Motor neuron (in vitro differentiated cells): ENCODE data around the gene HHIPL1. TPM values are rescaled to one million over a fixed set of nuclear protein-coding genes. Genes with fewer than 3 reads are reported as not detected.
A peak's percentile ranks its signal among the peaks of the same experiment; 100 is the strongest.

ENCODE experiments used
- ATAC-seq, 8 experiments: fragments of 200-7000 bp; cut with Tn5 transposase; replicated peaks in 6 of 8; 2 replicates each; pipeline ENCODE4 v1.8.0; 2021; ENCODE audit warnings: mild to moderate bottlenecking in 8 of 8, moderate library complexity in 8 of 8
- H3K27ac ChIP-seq, 2 donors: fragments of 250-450 bp; sonication (Bioruptor Pico); 2 replicates each; pipeline ENCODE4 v1.9.0; 2021; ENCODE audit warnings: antibody characterized with exemption in 2 of 2, mild to moderate bottlenecking in 2 of 2, moderate library complexity in 1 of 2
- H3K4me1 ChIP-seq, 2 donors: fragments of 250-450 bp; sonication (Bioruptor Pico); replicated peaks in 1 of 2; 2 replicates each; pipeline ENCODE4 v1.6.1; 2021; ENCODE audit warnings: antibody characterized with exemption in 2 of 2, mild to moderate bottlenecking in 2 of 2, moderate library complexity in 1 of 2
- H3K4me3 ChIP-seq, 5 donors: fragments of 250-450 bp; sonication (Bioruptor Pico); 2 replicates each; pipeline ENCODE4 v1.9.0; 2021; ENCODE audit warnings: antibody characterized with exemption in 5 of 5, mild to moderate bottlenecking in 5 of 5, moderate library complexity in 4 of 5
- WGBS, 10 experiments: fragments of 450-650 bp; shearing (Covaris generic); methylation state at CpG; one replicate each; pipeline ENCODE4 v1.0.0; 2022; 5-methylcytosine and 5-hydroxymethylcytosine counted together
- in situ Hi-C, 9 experiments: fragments of 400-800 bp; cut with MboI; loops; one replicate each; pipeline ENCODE4 v1.15.0; 2021; ENCODE audit warnings: low sequenced_read_pairs in 9 of 9, low pct_unique_long_range_greater_than_20kb in 2 of 9; ENCODE audit not compliant: unreplicated experiment in 9 of 9
- total RNA-seq, 8 experiments: library from RNA; unstranded; fragments of 300-600 nt; gene quantifications; 2 replicates each; pipeline versions ENCODE4 v1.2.3 to v1.2.4, GENCODE V29; 2022

The HHIPL1 gene
- total RNA-seq, 8 experiments from 2014 or later: 0.84 to 2.3 (median 1.9) TPM

DNA sequence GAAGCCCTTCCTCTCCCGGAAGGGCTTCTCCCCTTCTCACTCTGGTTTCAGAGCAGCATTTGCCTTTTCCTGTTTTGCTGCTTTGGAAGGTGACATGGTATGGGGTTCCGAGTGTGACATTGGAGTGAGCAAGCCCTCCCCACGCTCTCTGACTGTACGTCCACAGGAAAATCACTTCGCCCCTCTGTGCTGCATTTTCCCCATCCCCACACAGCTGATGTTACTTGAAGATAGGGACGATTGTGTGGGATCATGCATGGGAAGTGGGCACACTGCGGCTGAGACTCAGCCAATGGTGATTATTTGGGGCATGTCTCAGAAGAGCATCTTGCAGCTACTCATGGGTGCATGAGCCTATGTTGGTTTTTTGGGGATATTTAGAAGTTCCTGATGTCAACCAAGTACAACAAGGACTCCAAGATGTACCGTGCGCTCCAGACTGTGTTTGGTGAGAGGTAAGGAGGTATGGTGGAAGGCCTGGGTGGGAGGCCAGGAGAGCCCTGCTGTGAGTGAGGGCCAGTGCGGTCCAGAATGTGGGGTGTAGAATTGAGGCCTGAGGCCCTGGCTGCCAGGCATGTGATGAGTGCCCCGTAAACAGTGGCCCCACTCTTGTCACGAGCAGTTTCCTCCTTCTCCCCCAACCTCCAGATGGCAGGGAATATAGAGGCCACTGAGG is 54.3 kb downstream of the HHIPL1 start:
- WGBS, 10 experiments: 71 to 100% (median 89%) methylated on average over 2 to 6 of the region's 12 CpGs; no CpG with 5 or more reads in 3 of the 10 experiments
- no peak for ATAC-seq
- no peak overlapping the region for H3K27ac ChIP-seq
- in situ Hi-C loops: loop anchor here in 4 of 9 experiments (25.0 kb wide), 1 partner anchor 188 kb away; no protein-coding TSS in a partner anchor
- no peaks in the 10 kb centered on the region for H3K4me1 ChIP-seq
- no peak overlapping the region for H3K4me3 ChIP-seq

- no peak overlapping the region for H3K27ac ChIP-seq
- no peak for ATAC-seq
- no peak overlapping the region for H3K4me3 ChIP-seq
- no peaks in the 10 kb centered on the region for H3K4me1 ChIP-seq
- in situ Hi-C loops: loop anchor here in 4 of 9 experiments (25.0 kb wide), 1 partner anchor 187 kb away; no protein-coding TSS in a partner anchor
- 80 to 90% (median 83%) methylated on average over 3 to 6 of the region's 16 CpGs; no CpG with 5 or more reads in 6 of the 10 experiments for WGBS, 10 experiments
These were observed 54.9 kb downstream of the HHIPL1 start for GRCh38 chr14:99699861-99700260.

GRCh38 chr14:99700379-99700778 is 55.5 kb downstream of the HHIPL1 start:
- peak in 1 of 8 experiments; percentile 86 for ATAC-seq
- 60 to 100% (median 94%) methylated on average over 1 to 6 of the region's 6 CpGs for WGBS, 10 experiments
- no peak overlapping the region for H3K27ac ChIP-seq
- in situ Hi-C loops: no loop called here
- H3K4me3 ChIP-seq: no peak overlapping the region
- no peaks in the 10 kb centered on the region for H3K4me1 ChIP-seq

DNA sequence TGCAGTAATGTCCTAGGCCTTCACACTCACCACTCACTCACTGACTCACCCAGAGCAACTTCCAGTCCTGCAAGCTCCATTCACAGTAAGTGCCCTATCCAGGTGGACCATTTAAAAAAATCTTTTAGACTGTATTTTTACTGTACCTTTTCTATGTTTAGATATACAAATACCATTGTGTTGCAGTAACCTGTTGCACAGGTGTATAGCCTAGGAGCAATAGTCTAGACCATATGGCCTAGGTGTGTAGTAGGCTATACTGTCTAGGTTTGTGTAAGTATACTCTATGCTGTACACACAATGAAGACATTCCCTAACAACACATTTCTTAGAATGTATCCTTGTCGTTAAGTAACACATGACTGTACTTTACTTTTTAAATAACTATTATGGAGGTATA is 56.3 kb downstream of the HHIPL1 start:
- Histone ChIP-seq H3K4me3 (no peak overlapping the region), H3K4me1 (no peaks in the 10 kb centered on the region), H3K27ac (no peak overlapping the region)
- in situ Hi-C loops: no loop called here
- WGBS, 10 experiments: 20 to 88% (median 80%) methylated on average over 1 of the region's 1 CpG; no CpG with 5 or more reads in 7 of the 10 experiments
- ATAC-seq: no peak

DNA sequence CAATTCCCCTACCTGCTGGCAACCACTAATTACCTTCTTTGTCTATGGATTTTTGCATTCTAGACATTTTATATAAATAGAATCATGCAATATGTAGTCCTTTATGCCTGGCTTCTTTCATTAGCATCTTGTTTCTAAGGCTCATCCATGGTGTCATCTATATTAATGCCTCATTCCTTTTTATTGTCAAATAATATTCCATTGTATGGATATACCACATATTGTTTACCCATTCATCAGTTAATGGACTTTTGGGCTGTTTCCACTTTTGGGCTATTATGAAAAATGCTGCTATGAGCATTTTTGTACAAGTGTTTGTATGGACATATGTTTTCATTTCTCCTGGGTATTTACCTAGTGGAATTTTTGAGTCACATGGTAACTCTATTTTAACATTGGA is 57.2 kb downstream of the HHIPL1 start:
- in situ Hi-C loops: no loop called here
- no peak overlapping the region for H3K27ac ChIP-seq
- H3K4me3 ChIP-seq: no peak overlapping the region
- no peaks in the 10 kb centered on the region for H3K4me1 ChIP-seq
- ATAC-seq: no peak

GRCh38 chr14:99703381-99703780 is 58.5 kb downstream of the HHIPL1 start:
- no peak overlapping the region for H3K27ac ChIP-seq
- in situ Hi-C loops: no loop called here
- no peak for ATAC-seq
- H3K4me3 ChIP-seq: no peak overlapping the region
- WGBS, 10 experiments: 33 to 100% (median 70%) methylated on average over 1 to 3 of the region's 3 CpGs; no CpG with 5 or more reads in 6 of the 10 experiments
- H3K4me1 ChIP-seq: no peaks in the 10 kb centered on the region

GRCh38 chr14:99704037-99704436 is 59.1 kb downstream of the HHIPL1 start:
- Histone ChIP-seq H3K4me1 (no peaks in the 10 kb centered on the region), H3K27ac (no peak overlapping the region), H3K4me3 (no peak overlapping the region)
- WGBS, 10 experiments: 40 to 100% (median 100%) methylated on average over 2 of the region's 2 CpGs; no CpG with 5 or more reads in 1 of the 10 experiments
- in situ Hi-C loops: no loop called here
- ATAC-seq: no peak

- no peak overlapping the region for H3K27ac ChIP-seq
- WGBS, 10 experiments: 5 to 92% (median 50%) methylated on average over 1 to 3 of the region's 8 CpGs; no CpG with 5 or more reads in 3 of the 10 experiments
- in situ Hi-C loops: no loop called here
- H3K4me3 ChIP-seq: no peak overlapping the region
- no peaks in the 10 kb centered on the region for H3K4me1 ChIP-seq
- no peak for ATAC-seq
These were observed 61.4 kb downstream of the HHIPL1 start for GRCh38 chr14:99706107-99706900.

GRCh38 chr14:99707420-99707819 is 62.5 kb downstream of the HHIPL1 start:
- no peak overlapping the region for H3K4me3 ChIP-seq
- WGBS, 10 experiments: 80 to 100% (median 92%) methylated on average over 1 to 2 of the region's 2 CpGs; no CpG with 5 or more reads in 5 of the 10 experiments
- no peak for ATAC-seq
- no peaks in the 10 kb centered on the region for H3K4me1 ChIP-seq
- in situ Hi-C loops: no loop called here
- H3K27ac ChIP-seq: no peak overlapping the region

GRCh38 chr14:99707921-99708320 is 63.0 kb downstream of the HHIPL1 start:
- in situ Hi-C loops: no loop called here
- Histone ChIP-seq H3K27ac (no peak overlapping the region), H3K4me1 (no peaks in the 10 kb centered on the region), H3K4me3 (no peak overlapping the region)
- no peak for ATAC-seq
- 100% methylated on average over 1 to 4 of the region's 9 CpGs; no CpG with 5 or more reads in 7 of the 10 experiments for WGBS, 10 experiments

- Histone ChIP-seq H3K4me3 (no peak overlapping the region), H3K27ac (no peak overlapping the region), H3K4me1 (no peaks in the 10 kb centered on the region)
- in situ Hi-C loops: no loop called here
- no peak for ATAC-seq
- 80 to 83% methylated on average over 1 of the region's 7 CpGs; no CpG with 5 or more reads in 8 of the 10 experiments for WGBS, 10 experiments
These were observed 63.5 kb downstream of the HHIPL1 start for GRCh38 chr14:99708449-99708848.

GRCh38 chr14:99713972-99714371 is 69.0 kb downstream of the HHIPL1 start:
- no peak for ATAC-seq
- in situ Hi-C loops: no loop called here
- 55 to 100% (median 89%) methylated on average over 1 to 3 of the region's 3 CpGs for WGBS, 10 experiments
- Histone ChIP-seq H3K27ac (no peak overlapping the region), H3K4me3 (no peak overlapping the region), H3K4me1 (peaks cover 0 to 4% of the 10 kb centered on the region in 2 donors)

- no peak overlapping the region for H3K27ac ChIP-seq
- in situ Hi-C loops: no loop called here
- ATAC-seq: no peak
- no peak overlapping the region for H3K4me3 ChIP-seq
- H3K4me1 ChIP-seq: peaks cover 0 to 4% of the 10 kb centered on the region in 2 donors
- WGBS, 10 experiments: 60 to 97% (median 84%) methylated on average over 1 to 8 of the region's 24 CpGs; no CpG with 5 or more reads in 3 of the 10 experiments
These were observed 70.5 kb downstream of the HHIPL1 start for GRCh38 chr14:99715266-99716000.
